Aorta (tissue), 5 donors: ENCODE data around the gene ITSN1. TPM values are rescaled to one million over a fixed set of nuclear protein-coding genes. Genes with fewer than 3 reads are reported as not detected.
"Not testable (repeated sequence)": the region's sequence is repeated elsewhere in the genome, so short reads cannot be mapped to it uniquely, and the experiment has no call there.

Experiments
- ATAC-seq: fragments of 200-7000 bp; cut with Tn5 transposase; one replicate; pipeline ENCODE4 v1.9.1; 2022; ENCODE audit warnings: moderate library complexity; ENCODE audit not compliant: low FRiP score
- DNase-seq, 2 donors: peaks; one replicate each; pipeline ENCODE4 v3.0.0-alpha.2; 2020
- H3K27ac ChIP-seq, 2 donors: one replicate each; pipeline ENCODE4 v1.5.1; 2013; ENCODE audit warnings: low read length in 2 of 2, mild to moderate bottlenecking in 2 of 2, moderate library complexity in 2 of 2, control low read depth in 1 of 2, inconsistent platforms in 1 of 2, low read depth in 1 of 2
- H3K27me3 ChIP-seq, 2 donors: one replicate each; pipeline ENCODE4 v1.6.1; 2013; ENCODE audit warnings: control low read depth in 1 of 2, low read length in 1 of 2, mild to moderate bottlenecking in 1 of 2, moderate library complexity in 1 of 2; ENCODE audit not compliant: insufficient read depth in 2 of 2, control insufficient read depth in 1 of 2
- H3K36me3 ChIP-seq, 2 donors: one replicate each; pipeline ENCODE4 v1.6.1; 2013; ENCODE audit warnings: control low read depth in 1 of 2, low read length in 1 of 2, mild to moderate bottlenecking in 1 of 2; ENCODE audit not compliant: insufficient read depth in 2 of 2, control insufficient read depth in 1 of 2
- H3K4me1 ChIP-seq, 2 donors: one replicate each; pipeline ENCODE4 v1.6.1; 2013; ENCODE audit warnings: low read length in 2 of 2, control low read depth in 1 of 2, mild to moderate bottlenecking in 1 of 2, moderate library complexity in 1 of 2; ENCODE audit not compliant: insufficient read depth in 2 of 2, control insufficient read depth in 1 of 2
- H3K4me3 ChIP-seq, 2 donors: one replicate each; pipeline ENCODE4 v1.5.1; 2013; ENCODE audit warnings: low read length in 2 of 2, control low read depth in 1 of 2, mild to moderate bottlenecking in 1 of 2
- H3K9me3 ChIP-seq: one replicate; pipeline ENCODE4 v1.6.1; 2013; ENCODE audit warnings: mild to moderate bottlenecking, low read length; ENCODE audit not compliant: control insufficient read depth
- WGBS, 2 donors: extraction: QIAGEN DNeasy Blood & Tissue Kit; methylation state at CpG; one replicate each; pipeline ENCODE4 v1.1.7; 2013; 5-methylcytosine and 5-hydroxymethylcytosine counted together
- intact Hi-C, 2 donors: fragments of 100-400 bp; cut with DNase I; formaldehyde crosslinking; loops; one replicate each; pipeline versions ENCODE4 v1.14.2 to v1.15.0; 2022
- polyA plus RNA-seq, 2 donors: library from polyadenylated mRNA; stranded (reverse); fragments of 200-250 nt; gene quantifications; one replicate each; pipeline ENCODE4 v1.2.3, GENCODE V29; 2013
- total RNA-seq, 2 donors: library from RNA; stranded (reverse); fragmentation: NEBNext Ultra II Directional; extraction: Animal tissue kit (Norgen Biotek cat#: 25700); gene quantifications; one replicate each; pipeline ENCODE4 v1.2.1, GENCODE V29; 2021
- donor health status: healthy with polysubstance abuse.
- donor health status: Bipolar disorder and iron deficiency.
- donor health status: DM: no; HTN: no; CAD: no.
- donor health status: DM: no; HTN: no; CAD: no.
- donor health status: DM: yes; HTN: yes; CAD: no.

ITSN1 gene
- total and polyA plus RNA-seq, 4 donors = 20.8 to 103 (median 37.1) TPM

GRCh38 chr21:33916200-33916567, 273.9 kb downstream of the ITSN1 start:
- Histone ChIP-seq H3K27ac (no peak overlapping the region), H3K27me3 (no peaks in the 10 kb centered on the region), H3K36me3 (peaks cover 0 to 1% of the 10 kb centered on the region in 2 donors), H3K9me3 (no peaks in the 10 kb centered on the region), H3K4me1 (peaks cover 0 to 5% of the 10 kb centered on the region in 2 donors), H3K4me3 (peak overlapping the region; percentile 20 to 65)
- ATAC-seq = no peak
- intact Hi-C loops = loop anchor here in 1 of 2 donors (10.0 kb wide), 1 partner anchor 699 kb away; the partner anchor contains the start of gene RCAN1
- no peak for DNase-seq
- WGBS, 2 donors = 50 to 51% methylated on average over 5 of the region's 5 CpGs

GRCh38 chr21:33917421-33917820, 275.1 kb downstream of the ITSN1 start:
- H3K27me3 ChIP-seq = no peaks in the 10 kb centered on the region
- no peak overlapping the region for H3K27ac ChIP-seq
- 82 to 85% methylated on average over 4 of the region's 4 CpGs for WGBS, 2 donors
- ATAC-seq (no peak), DNase-seq (no peak)
- H3K36me3 ChIP-seq = no peaks in the 10 kb centered on the region
- no peaks in the 10 kb centered on the region for H3K9me3 ChIP-seq
- peaks cover 0 to 5% of the 10 kb centered on the region in 2 donors for H3K4me1 ChIP-seq
- H3K4me3 ChIP-seq = no peak overlapping the region
- intact Hi-C loops = loop anchor here in 1 of 2 donors (10.0 kb wide), 1 partner anchor 697 kb away; the partner anchor contains the start of gene RCAN1

- Histone ChIP-seq H3K27me3 (no peaks in the 10 kb centered on the region), H3K4me1 (no peaks in the 10 kb centered on the region), H3K4me3 (no peak overlapping the region), H3K36me3 (no peaks in the 10 kb centered on the region), H3K9me3 (no peaks in the 10 kb centered on the region), H3K27ac (no peak overlapping the region)
- peak; percentile 94 for ATAC-seq
- DNase-seq = peak; percentile 91 to 97
- 7% methylated on average over 13 of the region's 13 CpGs for WGBS, 2 donors
- intact Hi-C loops = loop anchor here (2.0 kb wide), 3 partner anchors 151 to 429 kb away; no protein-coding TSS in a partner anchor
These were observed 281.9 kb downstream of the ITSN1 start for GRCh38 chr21:33924079-33924765.

- Histone ChIP-seq H3K4me3 (no peak overlapping the region), H3K9me3 (no peaks in the 10 kb centered on the region), H3K4me1 (no peaks in the 10 kb centered on the region), H3K36me3 (no peaks in the 10 kb centered on the region), H3K27me3 (no peaks in the 10 kb centered on the region), H3K27ac (no peak overlapping the region)
- WGBS, 2 donors = 82 to 86% methylated on average over 3 of the region's 3 CpGs
- ATAC-seq (peak; percentile 36), DNase-seq (no peak)
- intact Hi-C loops = loop anchor here (2.0 kb wide), 3 partner anchors 150 to 428 kb away; no protein-coding TSS in a partner anchor
These were observed 282.4 kb downstream of the ITSN1 start for GRCh38 chr21:33924766-33925100.

- H3K4me3 ChIP-seq, DNase-seq, H3K9me3 ChIP-seq, H3K4me1 ChIP-seq, H3K27me3 ChIP-seq, H3K36me3 ChIP-seq, ATAC-seq, intact Hi-C loops, H3K27ac ChIP-seq: not testable (repeated sequence)
- 90 to 100% methylated on average over 1 to 2 of the region's 2 CpGs for WGBS, 2 donors
These were observed 283.9 kb downstream of the ITSN1 start for GRCh38 chr21:33926248-33926647.

GRCh38 chr21:33931052-33931798, 288.9 kb downstream of the ITSN1 start:
- H3K4me1 ChIP-seq, intact Hi-C loops, H3K36me3 ChIP-seq, H3K9me3 ChIP-seq, ATAC-seq, H3K27ac ChIP-seq, DNase-seq, H3K27me3 ChIP-seq: not testable (repeated sequence)
- 73 to 89% methylated on average over 6 to 10 of the region's 34 CpGs for WGBS, 2 donors
- H3K4me3 ChIP-seq = peak overlapping the region in 1 of 2 donors; percentile 78

GRCh38 chr21:33931799-33932390, 289.6 kb downstream of the ITSN1 start:
- H3K36me3 ChIP-seq = no peaks in the 10 kb centered on the region
- no peak overlapping the region for H3K27ac ChIP-seq
- no peaks in the 10 kb centered on the region for H3K27me3 ChIP-seq
- 16 to 18% methylated on average over 10 of the region's 10 CpGs for WGBS, 2 donors
- peak overlapping the region; percentile 29 to 78 for H3K4me3 ChIP-seq
- no peaks in the 10 kb centered on the region for H3K4me1 ChIP-seq
- H3K9me3 ChIP-seq = no peaks in the 10 kb centered on the region
- DNase-seq (no peak), ATAC-seq (peak; percentile 83)
- intact Hi-C loops = no loop called here

- H3K27ac ChIP-seq = no peak overlapping the region
- DNase-seq (no peak), ATAC-seq (no peak)
- H3K27me3 ChIP-seq = no peaks in the 10 kb centered on the region
- no peaks in the 10 kb centered on the region for H3K36me3 ChIP-seq
- H3K9me3 ChIP-seq = no peaks in the 10 kb centered on the region
- intact Hi-C loops = no loop called here
- no peaks in the 10 kb centered on the region for H3K4me1 ChIP-seq
- H3K4me3 ChIP-seq = no peak overlapping the region
- 88 to 98% methylated on average over 5 of the region's 5 CpGs for WGBS, 2 donors
These were observed 290.4 kb downstream of the ITSN1 start for GRCh38 chr21:33932731-33933130.
